ENCODE results near the gene LZTS3. TPM values are rescaled to one million over a fixed set of nuclear protein-coding genes. Genes with fewer than 3 reads are reported as not detected.
"Not testable (repeated sequence)": the region's sequence is repeated elsewhere in the genome, so short reads cannot be mapped to it uniquely, and the experiment has no call there.

LZTS3 gene
- total RNA-seq, 2 donors from 2014 or later, result 7.9 to 8.3 TPM

DNA sequence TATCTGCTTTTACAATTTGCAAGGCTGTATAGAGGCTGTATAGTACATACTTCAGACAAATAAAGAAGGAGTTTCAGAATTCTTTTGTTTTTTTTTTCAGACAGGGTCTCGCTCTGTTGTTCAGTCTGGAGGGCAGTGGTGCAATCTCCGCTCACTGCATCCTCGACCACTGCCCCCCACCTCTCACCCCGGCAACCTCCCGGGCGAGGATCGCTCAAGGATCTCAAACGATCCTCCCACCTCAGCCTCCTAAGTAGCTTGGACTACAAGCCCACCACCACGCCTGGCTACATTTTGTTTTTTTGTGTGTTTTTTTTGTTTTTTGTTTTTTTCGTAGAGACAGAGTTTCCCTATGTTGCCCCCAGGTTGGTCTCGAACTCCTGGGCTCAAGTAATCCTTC lies 15.5 kb downstream of the LZTS3 start:
- DNase-seq, result no peak
- no peaks in the 10 kb centered on the region for H3K9me3 ChIP-seq
- TF ChIP-seq, protein P1, sequence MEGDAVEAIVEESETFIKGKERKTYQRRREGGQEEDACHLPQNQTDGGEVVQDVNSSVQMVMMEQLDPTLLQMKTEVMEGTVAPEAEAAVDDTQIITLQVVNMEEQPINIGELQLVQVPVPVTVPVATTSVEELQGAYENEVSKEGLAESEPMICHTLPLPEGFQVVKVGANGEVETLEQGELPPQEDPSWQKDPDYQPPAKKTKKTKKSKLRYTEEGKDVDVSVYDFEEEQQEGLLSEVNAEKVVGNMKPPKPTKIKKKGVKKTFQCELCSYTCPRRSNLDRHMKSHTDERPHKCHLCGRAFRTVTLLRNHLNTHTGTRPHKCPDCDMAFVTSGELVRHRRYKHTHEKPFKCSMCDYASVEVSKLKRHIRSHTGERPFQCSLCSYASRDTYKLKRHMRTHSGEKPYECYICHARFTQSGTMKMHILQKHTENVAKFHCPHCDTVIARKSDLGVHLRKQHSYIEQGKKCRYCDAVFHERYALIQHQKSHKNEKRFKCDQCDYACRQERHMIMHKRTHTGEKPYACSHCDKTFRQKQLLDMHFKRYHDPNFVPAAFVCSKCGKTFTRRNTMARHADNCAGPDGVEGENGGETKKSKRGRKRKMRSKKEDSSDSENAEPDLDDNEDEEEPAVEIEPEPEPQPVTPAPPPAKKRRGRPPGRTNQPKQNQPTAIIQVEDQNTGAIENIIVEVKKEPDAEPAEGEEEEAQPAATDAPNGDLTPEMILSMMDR (IDR thresholded peaks at IDR 0.05), result no peak
- no peak overlapping the region for H3K9ac ChIP-seq (ENCODE audit: low read depth in 2 of 2, low read length in 2 of 2)
- peak overlapping the region; percentile 98 for H3K4me3 ChIP-seq
- peaks cover 13% of the 10 kb centered on the region for H3K4me1 ChIP-seq
- no peaks in the 10 kb centered on the region for H3K27me3 ChIP-seq
- intact Hi-C loops (cut with DNase I), result no loop called here
- no peak overlapping the region for H3K27ac ChIP-seq
- no peaks in the 10 kb centered on the region for H3K36me3 ChIP-seq

DNA sequence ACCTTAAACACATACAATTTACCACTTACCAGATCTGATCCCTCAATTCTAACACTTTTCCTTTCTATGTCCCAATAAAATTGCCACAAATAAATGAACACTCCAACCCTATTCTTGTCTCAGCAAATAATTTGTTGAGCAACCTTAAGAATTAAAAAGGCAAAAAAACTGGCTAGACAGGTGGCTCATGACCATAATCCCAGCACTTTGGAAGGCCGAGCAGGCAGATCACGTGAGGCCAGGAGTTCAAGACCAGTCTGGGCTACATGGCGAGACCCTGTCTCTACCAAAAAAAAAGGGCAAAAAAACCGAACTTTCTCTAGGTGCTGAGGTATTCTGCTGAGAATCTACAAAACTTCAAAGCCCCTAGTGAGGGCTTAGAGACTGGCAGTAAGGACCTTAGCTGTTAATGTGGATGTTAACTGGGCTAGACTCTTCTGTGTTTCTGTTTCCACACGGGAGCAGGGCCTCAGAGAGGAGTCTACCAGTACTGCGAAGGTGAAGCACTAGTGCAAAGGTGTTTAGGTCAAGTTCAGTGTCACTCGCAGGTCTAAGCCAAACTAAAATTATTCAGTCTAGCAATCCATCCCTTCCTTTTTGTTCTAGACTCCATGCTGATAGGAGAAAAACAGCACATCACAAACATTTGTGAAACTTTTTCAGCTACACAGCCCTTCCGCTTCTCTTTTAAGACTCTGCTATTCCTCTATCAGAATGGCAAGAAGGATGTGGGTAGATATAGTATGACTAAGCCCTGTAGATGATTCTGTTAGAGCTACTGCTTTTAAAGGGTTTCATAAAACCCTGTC lies 16.3 kb downstream of the LZTS3 start:
- Histone ChIP-seq H3K36me3 (no peaks in the 10 kb centered on the region), H3K4me1 (peaks cover 13% of the 10 kb centered on the region), H3K27me3 (no peaks in the 10 kb centered on the region), H3K27ac (no peak overlapping the region), H3K4me3 (no peak overlapping the region), H3K9ac (ENCODE audit: low read depth in 2 of 2, low read length in 2 of 2) (no peak overlapping the region), H3K9me3 (no peaks in the 10 kb centered on the region)
- DNase-seq, result no peak
- TF ChIP-seq, protein P1 (IDR thresholded peaks at IDR 0.05), result no peak
- intact Hi-C loops (cut with DNase I), result no loop called here

GRCh38 chr20:3152057-3152644 lies 21.2 kb downstream of the LZTS3 start:
- H3K27me3 ChIP-seq; intact Hi-C loops (cut with DNase I); H3K36me3 ChIP-seq; H3K9me3 ChIP-seq; DNase-seq; H3K4me3 ChIP-seq; H3K27ac ChIP-seq; H3K4me1 ChIP-seq; H3K9ac ChIP-seq (ENCODE audit: low read depth in 2 of 2, low read length in 2 of 2): not testable (repeated sequence)

DNA sequence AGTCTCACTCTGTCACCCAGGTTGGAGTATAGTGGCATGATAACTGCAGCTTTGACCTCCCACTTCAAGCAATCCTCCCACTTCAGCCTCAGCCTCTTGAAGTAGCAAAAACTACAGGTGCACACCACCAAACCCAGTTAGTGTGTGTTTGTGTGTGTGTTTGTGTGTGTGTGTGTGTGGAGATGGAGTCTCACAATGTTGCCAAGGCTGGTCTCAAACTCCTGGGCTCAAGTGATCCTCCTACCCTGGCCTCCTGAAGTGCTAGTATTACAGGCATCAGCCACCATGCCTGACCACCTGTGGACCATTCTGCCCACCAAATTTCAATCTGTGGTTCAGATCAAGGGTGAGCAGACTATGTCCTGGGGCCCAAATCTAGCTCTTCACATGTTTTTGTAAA lies 22.4 kb downstream of the LZTS3 start:
- TF ChIP-seq, protein P1 (IDR thresholded peaks at IDR 0.05), result no peak
- Histone ChIP-seq H3K36me3 (no peaks in the 10 kb centered on the region), H3K4me1 (no peaks in the 10 kb centered on the region), H3K27me3 (no peaks in the 10 kb centered on the region), H3K4me3 (no peak overlapping the region), H3K27ac (no peak overlapping the region), H3K9ac (ENCODE audit: low read depth in 2 of 2, low read length in 2 of 2) (no peak overlapping the region), H3K9me3 (no peaks in the 10 kb centered on the region)
- no peak for DNase-seq
- intact Hi-C loops (cut with DNase I), result no loop called here

GRCh38 chr20:3146732-3147341 lies 26.5 kb downstream of the LZTS3 start:
- Histone ChIP-seq H3K4me1 (no peaks in the 10 kb centered on the region), H3K9me3 (no peaks in the 10 kb centered on the region), H3K27me3 (no peaks in the 10 kb centered on the region), H3K36me3 (no peaks in the 10 kb centered on the region), H3K4me3 (no peak overlapping the region), H3K9ac (ENCODE audit: low read depth in 2 of 2, low read length in 2 of 2) (no peak overlapping the region), H3K27ac (no peak overlapping the region)
- intact Hi-C loops (cut with DNase I), result no loop called here
- no peak for DNase-seq
- TF ChIP-seq, protein P1 (IDR thresholded peaks at IDR 0.05), result no peak

GRCh38 chr20:3141757-3142156 lies 31.6 kb downstream of the LZTS3 start:
- Histone ChIP-seq H3K27ac (no peak overlapping the region), H3K9ac (ENCODE audit: low read depth in 2 of 2, low read length in 2 of 2) (no peak overlapping the region), H3K36me3 (no peaks in the 10 kb centered on the region), H3K4me3 (no peak overlapping the region), H3K9me3 (no peaks in the 10 kb centered on the region), H3K27me3 (no peaks in the 10 kb centered on the region), H3K4me1 (no peaks in the 10 kb centered on the region)
- intact Hi-C loops (cut with DNase I), result no loop called here
- TF ChIP-seq, protein P1 (IDR thresholded peaks at IDR 0.05), result no peak
- no peak for DNase-seq
